ENCODE results near the gene ARHGEF25.
"Not testable (repeated sequence)": the region's sequence is repeated elsewhere in the genome, so short reads cannot be mapped to it uniquely, and the experiment has no call there.

ARHGEF25 gene

GRCh38 chr12:57611108-57611826 lies at the start of gene ARHGEF25:
Gene ARHGEF25, plus strand, starts transcription at chr12:57611435. Its CDS starts 460 bp downstream, at chr12:57611895.
- Mint-ChIP-seq H3K27ac (no peak within 1 kb of the TSS), H3K27me3 (peaks cover 4% of the 10 kb centered on the region), H3K4me3 (peak within 1 kb of the TSS; percentile 79), H3K9me3 (no peaks in the 10 kb centered on the region), H3K4me1 (peaks cover 5% of the 10 kb centered on the region), H3K36me3 (peaks cover 2% of the 10 kb centered on the region)

GRCh38 chr12:57563358-57563757 lies 47.9 kb upstream of the ARHGEF25 start:
- no peaks in the 10 kb centered on the region for H3K4me1 Mint-ChIP-seq
- H3K4me3 Mint-ChIP-seq, result no peak overlapping the region
- no peak overlapping the region for H3K27ac Mint-ChIP-seq
- peaks cover 1% of the 10 kb centered on the region for H3K27me3 Mint-ChIP-seq
- no peaks in the 10 kb centered on the region for H3K36me3 Mint-ChIP-seq
- H3K9me3 Mint-ChIP-seq, result no peaks in the 10 kb centered on the region

GRCh38 chr12:57564178-57564740 lies 47.0 kb upstream of the ARHGEF25 start:
- Mint-ChIP-seq H3K27ac (no peak overlapping the region), H3K27me3 (peaks cover 1% of the 10 kb centered on the region), H3K4me3 (no peak overlapping the region), H3K9me3 (no peaks in the 10 kb centered on the region), H3K36me3 (no peaks in the 10 kb centered on the region), H3K4me1 (no peaks in the 10 kb centered on the region)

GRCh38 chr12:57568838-57569237 lies 42.4 kb upstream of the ARHGEF25 start:
- H3K4me1 Mint-ChIP-seq, result no peaks in the 10 kb centered on the region
- peaks cover 1% of the 10 kb centered on the region for H3K27me3 Mint-ChIP-seq
- no peak overlapping the region for H3K27ac Mint-ChIP-seq
- H3K9me3 Mint-ChIP-seq, result no peaks in the 10 kb centered on the region
- no peaks in the 10 kb centered on the region for H3K36me3 Mint-ChIP-seq
- no peak overlapping the region for H3K4me3 Mint-ChIP-seq

- H3K36me3 Mint-ChIP-seq, result no peaks in the 10 kb centered on the region
- H3K4me3 Mint-ChIP-seq, result no peak overlapping the region
- H3K27me3 Mint-ChIP-seq, result peaks cover 1% of the 10 kb centered on the region
- H3K9me3 Mint-ChIP-seq, result no peaks in the 10 kb centered on the region
- H3K4me1 Mint-ChIP-seq, result no peaks in the 10 kb centered on the region
- H3K27ac Mint-ChIP-seq, result no peak overlapping the region
Measured at GRCh38 chr12:57569858-57570257, 41.4 kb upstream of the ARHGEF25 start.

- H3K4me1 Mint-ChIP-seq, result not testable (repeated sequence)
Measured at GRCh38 chr12:57570438-57570837, 40.8 kb upstream of the ARHGEF25 start.

GRCh38 chr12:57571926-57572762 lies 39.1 kb upstream of the ARHGEF25 start:
- H3K36me3 Mint-ChIP-seq, result no peaks in the 10 kb centered on the region
- H3K27ac Mint-ChIP-seq, result no peak overlapping the region
- H3K4me3 Mint-ChIP-seq, result no peak overlapping the region
- H3K4me1 Mint-ChIP-seq, result no peaks in the 10 kb centered on the region
- H3K9me3 Mint-ChIP-seq, result no peaks in the 10 kb centered on the region
- H3K27me3 Mint-ChIP-seq, result peaks cover 1% of the 10 kb centered on the region

More at GRCh38 chr12:57570438-57570837, 40.8 kb upstream of the ARHGEF25 start:
- H3K36me3 Mint-ChIP-seq, H3K9me3 Mint-ChIP-seq, H3K4me3 Mint-ChIP-seq, H3K27ac Mint-ChIP-seq, H3K27me3 Mint-ChIP-seq: not testable (repeated sequence)

- no peaks in the 10 kb centered on the region for H3K27me3 Mint-ChIP-seq
- no peak overlapping the region for H3K27ac Mint-ChIP-seq
- H3K36me3 Mint-ChIP-seq, result no peaks in the 10 kb centered on the region
- no peak overlapping the region for H3K4me3 Mint-ChIP-seq
- H3K9me3 Mint-ChIP-seq, result no peaks in the 10 kb centered on the region
- H3K4me1 Mint-ChIP-seq, result no peaks in the 10 kb centered on the region
Measured at GRCh38 chr12:57574795-57575194, 36.4 kb upstream of the ARHGEF25 start.

GRCh38 chr12:57575771-57576612 lies 35.2 kb upstream of the ARHGEF25 start:
- Mint-ChIP-seq H3K36me3 (no peaks in the 10 kb centered on the region), H3K4me3 (no peak overlapping the region), H3K4me1 (no peaks in the 10 kb centered on the region), H3K27ac (no peak overlapping the region), H3K9me3 (no peaks in the 10 kb centered on the region), H3K27me3 (no peaks in the 10 kb centered on the region)

GRCh38 chr12:57576613-57577160 lies 34.5 kb upstream of the ARHGEF25 start:
- H3K36me3 Mint-ChIP-seq, result no peaks in the 10 kb centered on the region
- H3K4me3 Mint-ChIP-seq, result no peak overlapping the region
- no peak overlapping the region for H3K27ac Mint-ChIP-seq
- no peaks in the 10 kb centered on the region for H3K4me1 Mint-ChIP-seq
- H3K27me3 Mint-ChIP-seq, result no peaks in the 10 kb centered on the region
- no peaks in the 10 kb centered on the region for H3K9me3 Mint-ChIP-seq

GRCh38 chr12:57577981-57578758 lies 33.1 kb upstream of the ARHGEF25 start:
- Mint-ChIP-seq H3K9me3 (no peaks in the 10 kb centered on the region), H3K27me3 (peaks cover under 1% of the 10 kb centered on the region), H3K4me3 (no peak overlapping the region)

GRCh38 chr12:57579011-57579410 lies 32.2 kb upstream of the ARHGEF25 start:
- Mint-ChIP-seq H3K4me1 (peaks cover 5% of the 10 kb centered on the region), H3K4me3 (no peak overlapping the region), H3K9me3 (no peaks in the 10 kb centered on the region)

More at GRCh38 chr12:57577981-57578758, 33.1 kb upstream of the ARHGEF25 start:
- H3K4me1 Mint-ChIP-seq, result peaks cover 2% of the 10 kb centered on the region
- H3K36me3 Mint-ChIP-seq, result no peaks in the 10 kb centered on the region
- H3K27ac Mint-ChIP-seq, result no peak overlapping the region

GRCh38 chr12:57579677-57580465 lies 31.4 kb upstream of the ARHGEF25 start:
- H3K4me1 Mint-ChIP-seq, result peaks cover 5% of the 10 kb centered on the region
- H3K27me3 Mint-ChIP-seq, result peaks cover 4% of the 10 kb centered on the region
- H3K36me3 Mint-ChIP-seq, result no peaks in the 10 kb centered on the region
- H3K27ac Mint-ChIP-seq, result no peak overlapping the region
- no peaks in the 10 kb centered on the region for H3K9me3 Mint-ChIP-seq
- no peak overlapping the region for H3K4me3 Mint-ChIP-seq

More at GRCh38 chr12:57579011-57579410, 32.2 kb upstream of the ARHGEF25 start:
- no peaks in the 10 kb centered on the region for H3K36me3 Mint-ChIP-seq
- H3K27me3 Mint-ChIP-seq, result peaks cover 4% of the 10 kb centered on the region
- no peak overlapping the region for H3K27ac Mint-ChIP-seq

- H3K27me3 Mint-ChIP-seq, result peaks cover 4% of the 10 kb centered on the region
- no peaks in the 10 kb centered on the region for H3K36me3 Mint-ChIP-seq
- peaks cover 5% of the 10 kb centered on the region for H3K4me1 Mint-ChIP-seq
- no peaks in the 10 kb centered on the region for H3K9me3 Mint-ChIP-seq
- no peak overlapping the region for H3K27ac Mint-ChIP-seq
- no peak overlapping the region for H3K4me3 Mint-ChIP-seq
Measured at GRCh38 chr12:57580466-57580795, 30.8 kb upstream of the ARHGEF25 start.
